Bronchial epithelial cell (primary cell): ENCODE measurements around the gene SAYSD1. TPM values are rescaled to one million over a fixed set of nuclear protein-coding genes. Genes with fewer than 3 reads are reported as not detected.

Experiments
- DNase-seq: peaks from one replicate; pipeline ENCODE4 v3.0.0-alpha.2; 2010; ENCODE audit warnings: low read depth
- FAIRE-seq: peaks from 2 replicates; lab custom pipeline; 2011; peaks lifted over from hg19 to GRCh38; lab: Jason Lieb, UNC
- H3K27me3 ChIP-seq: 2 replicates; pipeline ENCODE4 v1.5.1; 2011; ENCODE audit warnings: low read length; ENCODE audit not compliant: control insufficient read depth, insufficient read depth
- H3K36me3 ChIP-seq: 2 replicates; pipeline ENCODE4 v1.5.1; 2011; ENCODE audit warnings: low read length; ENCODE audit not compliant: control insufficient read depth, insufficient read depth
- H3K4me3 ChIP-seq: 2 replicates; pipeline ENCODE4 v1.5.1; 2011; ENCODE audit warnings: mild to moderate bottlenecking, low read depth, low read length, control low read depth
- CTCF ChIP-seq: IDR thresholded peaks from 2 replicates; pipeline ENCODE4 v1.5.1; 2011; ENCODE audit warnings: mild to moderate bottlenecking, moderate library complexity, low read length, control low read depth, inconsistent platforms; ENCODE audit not compliant: insufficient read depth, severe bottlenecking
- total RNA-seq: library from RNA; depleted of rRNA; stranded (reverse); fragments of >200 nt; gene quantifications from 2 replicates; pipeline ENCODE4 v1.2.1, GENCODE V29; 2014

The SAYSD1 gene
- total RNA-seq, 1 donor from 2014 or later, result 9.0 TPM

- no peak for TF ChIP-seq CTCF
- peaks cover 2% of the 10 kb centered on the region for H3K27me3 ChIP-seq
- FAIRE-seq (no peak), DNase-seq (no peak)
- no peak overlapping the region for H3K4me3 ChIP-seq
- H3K36me3 ChIP-seq, result no peaks in the 10 kb centered on the region
These were observed 58.3 kb downstream of the SAYSD1 start for GRCh38 chr6:39056681-39057080.

DNA sequence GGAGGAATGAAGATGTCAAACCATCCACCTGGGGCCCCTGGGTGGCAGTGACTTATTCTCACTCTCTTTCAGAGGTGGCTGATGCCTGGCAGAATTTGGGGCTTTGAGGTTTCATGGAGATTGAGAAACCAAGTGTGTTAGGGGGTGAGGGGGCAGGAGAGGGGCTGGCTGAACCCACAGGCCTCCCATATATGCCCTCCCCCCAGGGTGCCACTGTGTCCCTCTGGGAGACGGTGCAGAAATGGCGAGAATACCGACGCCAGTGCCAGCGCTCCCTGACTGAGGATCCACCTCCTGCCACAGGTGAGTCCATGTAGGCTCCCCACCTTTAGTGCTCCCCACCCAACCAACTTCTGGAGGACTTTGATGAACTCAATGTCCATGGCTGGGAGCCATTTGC lies 58.8 kb downstream of the SAYSD1 start:
- Histone ChIP-seq H3K36me3 (no peaks in the 10 kb centered on the region), H3K4me3 (no peak overlapping the region), H3K27me3 (peaks cover 2% of the 10 kb centered on the region)
- no peak for TF ChIP-seq CTCF
- FAIRE-seq (no peak), DNase-seq (no peak)

GRCh38 chr6:39055661-39056060 lies 59.3 kb downstream of the SAYSD1 start:
- Histone ChIP-seq H3K4me3 (no peak overlapping the region), H3K36me3 (no peaks in the 10 kb centered on the region), H3K27me3 (no peaks in the 10 kb centered on the region)
- FAIRE-seq (no peak), DNase-seq (no peak)
- TF ChIP-seq CTCF, result no peak

GRCh38 chr6:39054577-39055142 lies 60.3 kb downstream of the SAYSD1 start:
- no peaks in the 10 kb centered on the region for H3K36me3 ChIP-seq
- H3K27me3 ChIP-seq, result peaks cover 3% of the 10 kb centered on the region
- H3K4me3 ChIP-seq, result no peak overlapping the region
- DNase-seq (no peak), FAIRE-seq (no peak)
- TF ChIP-seq CTCF, result no peak

Other genes starting within 250 kb of the SAYSD1 start
- not detected in 2 replicates for gene GLP1R, start 66.4 kb downstream of the SAYSD1 start, total RNA-seq
- 0.26 TPM in 2 replicates for gene KCNK5, start 114.3 kb upstream of the SAYSD1 start, total RNA-seq
- gene KCNK17, start 199.2 kb upstream of the SAYSD1 start, total RNA-seq, result not detected in 2 replicates
- not detected in 2 replicates for gene KCNK16, start 207.5 kb upstream of the SAYSD1 start, total RNA-seq